ENCODE data around the gene RABGAP1L.
"Not testable (repeated sequence)": the region's sequence is repeated elsewhere in the genome, so short reads cannot be mapped to it uniquely, and the experiment has no call there.

Gene RABGAP1L

DNA sequence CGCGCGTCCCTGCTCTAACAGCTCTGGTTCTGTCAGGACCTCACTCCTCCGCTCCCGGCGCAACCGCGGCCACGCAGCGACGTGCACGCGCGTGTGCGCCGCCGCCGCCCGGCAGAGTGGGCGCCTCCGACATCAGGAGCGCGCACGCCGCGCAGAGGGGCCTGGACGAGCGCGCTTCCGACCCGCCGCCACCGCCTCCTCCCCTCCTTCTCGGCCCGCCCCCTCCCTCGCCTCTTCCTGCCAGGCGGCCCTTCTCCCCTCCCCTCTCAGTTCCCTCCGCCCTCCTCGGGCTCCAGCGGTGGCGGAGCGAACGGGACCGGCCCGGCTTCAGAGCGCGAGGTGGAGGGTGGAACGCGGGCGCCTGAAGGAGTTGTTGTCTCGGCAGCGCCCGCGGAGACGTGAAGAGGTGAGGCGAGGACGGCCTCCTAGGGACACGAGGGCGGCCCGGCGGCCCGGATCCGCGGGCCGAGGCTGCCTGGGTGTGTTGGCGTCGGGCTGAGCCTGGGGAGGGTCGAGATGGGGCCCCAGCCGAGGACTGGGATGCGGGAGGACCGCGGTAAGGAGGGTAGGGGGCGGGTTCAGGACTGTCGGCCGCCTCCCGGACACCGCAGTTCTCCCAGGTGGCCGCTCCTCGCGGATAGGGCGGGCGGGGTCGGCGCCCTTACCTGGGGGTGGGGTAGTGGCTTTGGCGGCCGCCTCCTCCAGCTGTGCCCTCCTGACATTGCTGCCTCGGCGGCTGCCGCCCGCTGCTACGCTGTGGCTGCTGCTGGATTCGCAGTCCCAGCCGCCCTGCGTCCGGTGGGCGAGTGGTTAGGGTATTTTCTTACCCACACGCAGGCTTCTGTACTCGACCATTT, at the start of gene RABGAP1L:
Gene RABGAP1L (plus strand): TSS at position 269 of the 857 bp plus-strand sequence.
- DNase-seq: peak; percentile 94

DNA sequence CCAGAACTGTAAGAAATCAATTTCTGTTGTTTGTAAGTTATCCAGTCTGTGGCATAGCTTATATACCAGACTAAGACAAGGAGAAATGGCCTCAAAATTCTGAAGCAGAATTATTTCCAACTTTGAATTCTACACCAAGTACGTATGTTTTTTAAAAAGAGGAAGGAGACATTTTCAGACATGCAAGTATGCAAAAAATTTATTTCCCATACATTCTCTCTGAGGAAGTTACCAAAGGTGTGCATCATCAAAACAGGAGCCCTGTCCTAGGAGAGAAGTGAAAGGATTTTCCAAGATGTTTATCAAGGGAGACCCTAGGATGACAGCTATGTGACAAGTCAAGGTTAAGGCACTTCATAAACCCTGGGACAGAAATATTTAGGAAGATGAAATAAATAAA, 49.3 kb upstream of the RABGAP1L start:
- no peak for DNase-seq

DNA sequence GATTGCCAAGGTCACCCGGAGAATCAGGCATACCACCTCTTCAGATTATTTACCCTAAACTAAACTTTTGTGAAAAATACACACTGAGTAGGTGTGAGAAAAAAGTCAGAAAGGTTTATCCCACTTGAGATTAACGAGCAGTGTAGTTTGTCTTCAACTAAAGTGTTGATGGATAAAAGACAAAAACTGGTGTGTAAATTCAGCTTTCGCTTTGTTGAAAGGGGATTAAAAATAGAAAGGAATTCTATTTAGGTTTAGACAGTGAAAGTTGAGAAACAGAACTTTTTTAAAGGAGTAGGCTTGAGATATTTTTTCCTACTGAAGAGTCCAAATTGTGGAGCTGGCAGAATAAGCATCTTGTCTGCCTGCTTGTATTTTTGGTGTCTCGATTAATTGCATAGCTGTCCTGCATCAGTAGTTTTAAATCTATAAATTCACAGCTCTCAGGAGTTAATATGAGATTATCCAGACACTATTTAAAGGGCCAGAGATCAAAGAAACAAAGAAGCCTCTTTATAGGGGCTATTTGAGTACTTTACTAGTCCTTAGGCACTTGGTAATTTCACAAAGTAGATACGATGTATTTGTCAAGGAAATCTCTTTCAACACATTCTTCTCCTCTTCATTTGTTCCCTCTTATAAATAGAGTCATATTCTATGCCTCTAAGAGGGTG, 46.7 kb upstream of the RABGAP1L start:
- no peak for DNase-seq

DNA sequence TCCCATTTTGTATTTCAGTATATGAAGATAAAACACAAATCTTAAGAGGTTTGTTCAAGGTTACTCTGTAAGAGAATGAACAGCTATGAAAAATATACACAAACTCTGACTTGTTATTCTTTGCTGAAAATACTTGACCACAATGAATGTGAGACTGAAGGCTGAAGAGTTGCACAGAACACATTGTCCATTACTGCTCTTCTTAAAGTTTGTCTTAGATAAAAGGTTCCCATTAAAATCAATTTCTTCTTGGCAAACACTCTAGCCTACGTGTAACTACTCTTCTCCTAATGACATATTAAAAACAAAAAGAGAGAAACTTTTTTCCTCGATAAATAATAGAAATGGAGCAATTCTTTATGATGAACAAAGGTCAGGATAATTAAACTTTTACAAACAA, 45.2 kb upstream of the RABGAP1L start:
- DNase-seq: no peak

DNA sequence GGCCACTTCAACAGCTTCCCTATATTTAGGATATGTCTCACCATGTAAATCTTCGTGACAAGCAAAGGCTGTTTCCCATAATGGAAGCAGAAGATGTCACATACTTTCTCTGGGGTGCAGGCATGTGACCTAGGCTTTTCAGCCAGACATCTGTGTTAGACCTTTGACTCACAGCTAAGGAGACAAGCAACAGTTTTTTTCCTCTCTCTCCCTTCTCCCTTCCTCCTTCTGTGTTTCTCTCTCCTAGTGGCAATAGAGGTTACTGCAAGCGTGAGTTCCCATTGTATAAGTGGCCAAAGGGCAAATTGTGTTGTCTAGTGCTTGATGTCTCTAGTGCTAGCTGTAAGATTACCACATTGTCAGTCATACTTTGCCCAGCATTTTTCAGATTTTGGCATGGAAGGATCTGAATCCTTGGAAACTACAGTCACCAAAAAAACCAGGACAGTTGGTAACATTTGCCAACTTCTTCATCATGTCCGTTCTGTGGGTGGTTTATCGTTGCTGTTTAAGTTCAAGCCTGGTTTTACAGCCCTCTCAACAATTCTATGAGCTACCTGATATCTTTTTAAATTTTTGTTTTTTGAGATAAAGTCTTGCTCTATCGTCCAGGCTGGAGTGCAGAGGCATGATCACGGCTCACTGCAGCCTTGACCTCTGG, 44.4 kb upstream of the RABGAP1L start:
- peak; percentile 79 for DNase-seq

DNA sequence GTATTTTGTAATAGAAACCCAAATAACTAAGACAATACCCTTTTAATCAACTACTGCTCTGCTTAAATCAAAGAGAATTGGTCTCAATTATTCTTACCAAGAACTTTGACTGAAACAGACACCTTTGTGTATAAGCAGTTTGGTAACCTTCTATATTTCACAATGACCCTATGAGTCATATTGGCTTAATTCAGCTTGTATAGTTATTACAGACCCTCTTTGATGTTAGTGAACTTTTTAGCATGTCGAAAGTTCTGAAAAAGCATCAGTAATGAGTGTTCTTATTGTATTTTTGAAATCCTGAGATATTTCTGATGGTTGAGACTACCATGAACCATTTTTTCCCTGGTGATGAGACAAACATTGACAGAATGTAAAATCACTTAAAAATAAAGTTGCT, 43.3 kb upstream of the RABGAP1L start:
- no peak for DNase-seq

DNA sequence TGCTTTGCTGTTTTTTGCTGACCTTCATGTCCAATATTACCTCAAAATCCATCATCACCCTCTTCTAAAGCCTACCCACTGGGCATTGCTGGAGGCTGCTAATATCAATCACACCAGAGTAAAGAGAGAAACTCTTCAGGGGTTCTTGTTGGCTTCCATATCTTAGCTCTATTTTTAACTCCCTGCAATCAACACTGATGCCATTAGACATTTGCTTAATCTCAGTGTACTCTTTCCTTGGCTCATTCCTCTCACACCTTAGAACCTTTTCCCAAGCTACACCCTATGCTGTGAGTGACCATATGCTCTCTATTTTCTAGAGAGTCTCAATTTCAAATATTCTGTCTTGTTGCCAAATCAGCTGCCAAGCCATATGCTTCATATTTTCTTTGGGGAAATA, 40.6 kb upstream of the RABGAP1L start:
- peak; percentile 99 for DNase-seq

DNA sequence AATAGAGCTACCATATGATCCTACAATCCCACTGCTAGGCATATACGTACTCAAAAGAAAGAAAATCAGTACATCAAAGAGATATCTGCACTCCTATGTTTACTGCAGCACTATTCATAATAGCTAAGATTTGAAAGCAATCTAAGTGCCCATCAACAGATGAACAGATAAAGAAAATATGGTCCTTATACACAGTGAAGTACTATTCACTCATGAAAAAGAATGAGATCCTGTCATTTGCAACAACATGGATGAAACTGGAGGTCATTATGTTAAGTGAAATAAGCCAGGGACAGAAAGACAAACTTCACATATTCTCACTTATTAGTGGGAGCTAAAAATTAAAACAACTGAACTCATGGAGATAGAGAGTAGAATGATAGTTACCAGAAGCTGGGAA, 37.0 kb upstream of the RABGAP1L start:
- DNase-seq: not testable (repeated sequence)

DNA sequence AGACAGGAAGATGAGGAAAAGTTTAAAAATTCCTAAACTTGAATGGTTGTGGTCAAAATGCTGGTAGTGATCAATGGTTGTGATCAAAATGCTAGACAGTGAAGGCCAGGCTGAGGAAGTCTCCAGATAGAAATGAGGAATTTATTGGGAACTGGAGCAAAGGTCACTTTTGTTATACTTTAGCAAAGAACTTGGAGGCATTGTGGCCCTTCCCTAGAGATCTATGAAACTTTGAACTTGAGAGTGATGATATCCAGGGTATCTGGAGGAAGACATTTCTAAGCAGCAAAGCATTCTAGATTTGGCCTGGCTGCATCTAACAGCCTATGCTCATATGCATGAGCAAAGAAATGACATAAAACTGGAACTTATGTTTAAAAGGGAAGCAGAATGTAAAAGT, 35.5 kb upstream of the RABGAP1L start:
- DNase-seq: no peak

DNA sequence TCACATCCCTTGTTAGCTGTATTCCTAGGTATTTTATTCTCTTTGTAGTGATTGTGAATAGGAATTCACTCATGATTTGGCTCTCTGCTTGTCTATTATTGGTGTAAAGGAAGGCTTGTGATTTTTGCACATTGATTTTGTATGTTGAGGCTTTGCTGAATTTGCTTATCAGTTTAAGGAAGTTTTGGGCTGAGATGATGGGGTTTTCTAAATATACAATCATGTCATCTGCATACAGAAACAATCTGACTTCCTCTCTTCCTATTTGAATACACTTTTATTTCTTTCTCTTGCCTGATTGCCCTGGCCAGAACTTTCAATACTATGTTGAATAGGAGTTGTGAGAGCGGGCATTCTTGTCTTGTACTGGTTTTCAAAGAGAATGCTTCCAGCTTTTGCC, 32.1 kb upstream of the RABGAP1L start:
- DNase-seq: not testable (repeated sequence)

DNA sequence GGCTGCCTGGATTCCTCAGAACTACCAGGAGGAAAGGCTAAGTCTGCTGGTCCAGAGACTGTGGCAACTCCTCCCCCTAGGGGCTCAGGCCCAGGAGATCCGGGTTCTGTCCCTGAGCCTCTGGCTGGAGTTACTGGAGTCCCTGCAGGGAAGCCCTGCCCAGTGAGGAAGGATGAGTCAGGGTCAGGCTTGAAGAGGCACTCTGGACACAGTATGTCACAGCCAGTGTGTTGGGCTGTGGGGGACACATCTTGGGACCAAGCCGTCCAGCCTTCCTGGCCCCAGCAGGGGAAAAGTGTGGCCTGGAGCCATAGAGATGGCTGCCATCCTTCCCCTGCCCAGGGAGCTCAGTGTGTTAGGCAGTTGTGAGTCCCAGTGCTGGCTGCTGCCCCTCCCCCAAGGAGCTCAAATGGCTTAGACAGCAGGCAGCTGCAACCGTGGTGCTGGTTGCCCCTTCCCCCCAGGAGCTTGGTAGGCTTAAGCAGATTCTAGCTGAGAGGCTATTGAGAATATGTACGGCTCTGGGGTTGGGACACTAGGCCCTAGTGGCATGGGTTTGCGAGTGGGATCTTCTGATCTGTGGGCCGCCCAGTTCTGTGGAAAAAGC, 28.2 kb upstream of the RABGAP1L start:
- no peak for DNase-seq

DNA sequence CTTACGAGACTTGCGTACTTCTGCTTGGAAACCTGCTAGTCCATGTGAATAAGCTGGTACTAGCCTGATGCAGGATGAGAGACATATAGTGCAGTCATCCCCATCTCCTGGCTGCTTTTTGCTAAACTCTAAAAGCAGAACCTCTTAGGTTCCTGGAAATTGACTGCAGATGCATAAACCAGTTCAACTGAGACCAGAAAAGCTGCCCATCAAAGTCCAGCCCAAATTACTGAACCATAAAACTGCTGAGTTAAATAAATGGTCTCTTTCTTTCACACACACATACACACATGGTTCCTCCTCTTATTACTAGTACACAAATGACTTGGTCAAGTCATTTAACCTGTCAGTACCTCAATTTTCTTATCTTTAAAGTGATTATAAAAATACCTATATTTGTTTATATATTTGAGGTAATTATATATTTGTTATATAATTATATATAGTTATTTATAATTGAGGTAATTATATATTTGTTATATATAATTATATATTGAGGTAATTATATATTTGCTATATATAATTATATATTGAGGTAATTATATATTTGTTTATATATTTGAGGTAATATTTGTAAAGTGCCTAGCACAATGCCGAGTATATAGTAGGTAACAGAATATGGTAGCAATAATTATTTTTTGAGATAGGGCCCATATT, 25.2 kb upstream of the RABGAP1L start:
- DNase-seq: no peak

DNA sequence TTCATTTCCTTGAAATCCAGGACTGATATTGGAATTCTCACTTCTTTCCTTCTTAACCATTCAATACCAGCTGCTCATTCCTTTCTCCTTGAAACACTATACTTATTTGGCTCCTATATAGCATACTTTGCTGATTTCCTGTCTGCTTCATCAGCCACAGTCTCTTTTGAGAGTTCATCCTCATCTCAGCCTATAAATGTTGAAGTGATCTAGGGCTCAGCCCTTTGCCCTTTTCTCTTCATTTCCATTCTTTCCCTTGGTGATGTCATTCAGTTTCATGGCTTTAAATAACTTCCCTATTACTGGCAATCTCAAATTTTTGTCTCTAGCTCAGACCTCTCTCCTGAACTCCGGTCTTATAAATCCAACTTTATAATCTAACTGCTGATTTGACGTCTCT, 24.1 kb upstream of the RABGAP1L start:
- no peak for DNase-seq

DNA sequence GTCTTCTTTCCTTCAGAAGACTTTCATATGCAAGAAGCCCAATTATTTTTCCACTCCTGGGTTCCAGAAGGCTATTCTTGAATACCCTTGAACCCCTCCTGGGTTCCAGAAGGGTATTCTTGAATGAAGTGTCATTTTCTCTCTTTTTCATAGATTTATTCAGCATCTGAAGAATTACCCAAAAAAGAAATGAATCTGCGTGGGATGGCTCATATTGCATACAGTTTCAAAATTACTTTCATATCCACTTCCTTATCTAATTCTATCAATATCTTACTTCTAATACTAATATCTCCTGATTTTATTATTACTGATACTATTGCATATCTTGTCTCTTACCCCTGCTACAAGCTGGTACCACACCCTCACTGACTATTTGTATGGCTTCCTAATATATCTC, 22.6 kb upstream of the RABGAP1L start:
- DNase-seq: no peak

DNA sequence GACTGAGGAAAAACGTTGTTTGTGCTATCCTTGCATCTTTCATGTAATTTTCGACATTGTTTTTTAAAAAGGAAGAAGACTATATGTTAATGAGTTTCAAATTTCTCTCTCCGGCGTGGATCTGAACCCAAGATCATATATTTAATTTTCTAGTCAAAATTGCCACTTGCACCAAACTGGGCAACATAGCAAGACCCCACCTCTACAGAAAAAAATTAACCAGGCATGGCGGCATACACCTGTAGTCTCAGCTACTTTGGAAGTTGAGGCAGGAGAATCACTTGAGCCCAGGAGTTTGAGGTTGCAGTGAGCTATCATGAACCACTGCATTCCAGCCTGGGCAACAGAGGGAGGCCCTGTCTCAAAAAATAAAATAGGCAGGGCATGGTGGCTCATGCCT, 16.5 kb upstream of the RABGAP1L start:
- no peak for DNase-seq

DNA sequence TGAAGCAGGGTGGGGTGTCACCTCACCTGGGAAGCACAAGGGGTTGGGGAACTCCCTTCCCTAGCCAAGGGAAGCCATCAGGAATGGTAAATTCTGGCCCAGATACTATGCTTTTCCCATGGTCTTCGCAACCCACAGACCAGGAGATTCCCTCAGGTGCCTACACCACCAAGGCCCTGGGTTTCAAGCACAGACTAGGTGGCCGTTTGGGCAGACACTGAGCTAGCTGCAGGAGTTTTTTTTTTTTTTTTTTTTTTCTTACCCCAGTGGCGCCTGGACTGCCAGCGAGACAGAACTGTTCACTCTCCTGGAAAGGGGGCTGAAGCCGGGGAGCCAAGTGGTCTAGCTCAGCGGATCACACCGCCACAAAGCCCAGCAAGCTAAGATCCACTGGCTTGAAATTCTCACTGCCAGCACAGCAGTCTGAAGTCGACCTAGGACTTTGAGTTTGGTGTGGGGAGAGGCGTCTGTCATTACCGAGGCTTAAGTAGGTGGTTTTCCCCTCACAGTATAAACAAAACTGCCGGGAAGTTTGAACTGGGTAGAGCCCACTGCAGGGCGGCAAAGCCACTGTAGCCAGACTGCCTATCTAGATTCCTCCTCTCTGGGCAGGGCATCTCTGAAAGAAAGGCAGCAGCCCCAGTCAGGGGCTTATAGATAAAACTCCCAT, 15.5 kb upstream of the RABGAP1L start:
- not testable (repeated sequence) for DNase-seq

DNA sequence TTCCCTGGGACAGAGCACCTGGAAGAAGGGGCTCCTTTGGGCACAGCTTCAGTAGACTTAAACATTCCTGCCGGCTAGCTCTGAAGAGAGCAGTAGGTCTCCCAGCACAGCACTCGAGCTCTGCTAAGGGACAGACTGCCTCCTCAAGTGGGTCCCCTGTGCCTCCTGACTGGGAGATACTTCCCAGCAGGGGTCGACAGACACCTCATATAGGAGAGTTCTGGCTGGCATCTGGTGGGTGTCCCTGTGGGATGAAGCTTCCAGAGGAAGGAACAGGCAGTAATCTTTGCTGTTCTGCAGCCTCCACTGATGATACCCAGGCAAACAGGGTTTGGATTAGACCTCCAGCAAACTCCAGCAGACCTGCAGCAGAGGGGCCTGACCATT, 14.9 kb upstream of the RABGAP1L start:
- DNase-seq: not testable (repeated sequence)

DNA sequence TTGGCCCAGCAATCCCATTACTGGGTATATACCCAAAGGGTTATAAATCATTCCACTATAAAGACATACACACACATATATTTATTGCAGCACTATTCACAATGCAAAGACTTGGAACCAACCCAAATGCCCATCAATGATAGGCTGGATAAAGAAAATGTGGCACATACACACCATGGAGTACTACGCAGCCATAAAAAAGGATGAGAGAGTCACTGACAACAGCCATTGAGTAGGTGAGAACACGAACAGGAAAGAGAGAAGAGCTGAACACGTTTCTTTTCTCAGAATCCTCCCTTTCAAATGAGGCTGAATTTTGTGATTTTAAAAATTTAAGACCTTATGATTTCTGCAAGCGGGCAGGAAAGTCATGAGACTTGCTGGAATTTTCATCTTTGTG, 10.1 kb upstream of the RABGAP1L start:
- no peak for DNase-seq

DNA sequence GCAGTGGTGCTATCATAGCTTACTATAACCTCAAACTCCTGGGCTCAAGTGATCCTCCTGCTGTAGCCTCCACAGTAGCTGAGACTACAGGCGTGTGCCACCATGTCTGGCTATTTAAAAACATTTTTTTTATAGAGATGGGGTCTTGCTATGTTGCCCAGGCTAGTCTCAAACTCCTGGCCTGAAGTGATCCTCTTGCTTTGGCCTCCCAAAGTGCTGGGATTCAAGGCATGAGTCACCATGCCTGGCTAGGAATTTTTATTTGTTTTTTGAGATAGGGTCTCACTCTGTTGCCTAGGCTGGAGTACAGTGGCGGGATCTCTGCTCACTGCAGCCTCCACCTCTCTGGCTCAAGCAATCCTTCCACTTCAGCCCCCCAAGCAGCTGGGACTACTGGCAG, 8.8 kb upstream of the RABGAP1L start:
- no peak for DNase-seq

DNA sequence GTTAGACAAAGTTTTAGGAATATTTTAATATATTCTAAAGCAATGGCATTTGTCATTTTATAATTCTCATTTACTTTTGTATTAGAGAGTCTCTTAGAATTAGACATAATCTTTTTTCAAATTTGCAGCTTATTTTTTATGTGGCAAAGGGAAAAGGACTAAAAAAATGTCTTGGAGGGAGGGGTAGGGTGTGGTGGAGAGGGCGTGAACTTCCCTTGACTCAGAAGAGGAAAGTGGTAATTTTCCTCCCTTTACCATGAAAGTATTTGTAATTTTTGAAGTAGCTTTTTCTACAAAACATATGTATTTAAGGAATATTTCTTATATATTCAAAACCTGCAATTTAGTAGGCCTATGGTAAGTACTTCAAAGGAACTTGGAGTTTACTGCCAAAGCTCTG, 6.9 kb upstream of the RABGAP1L start:
- no peak for DNase-seq

DNA sequence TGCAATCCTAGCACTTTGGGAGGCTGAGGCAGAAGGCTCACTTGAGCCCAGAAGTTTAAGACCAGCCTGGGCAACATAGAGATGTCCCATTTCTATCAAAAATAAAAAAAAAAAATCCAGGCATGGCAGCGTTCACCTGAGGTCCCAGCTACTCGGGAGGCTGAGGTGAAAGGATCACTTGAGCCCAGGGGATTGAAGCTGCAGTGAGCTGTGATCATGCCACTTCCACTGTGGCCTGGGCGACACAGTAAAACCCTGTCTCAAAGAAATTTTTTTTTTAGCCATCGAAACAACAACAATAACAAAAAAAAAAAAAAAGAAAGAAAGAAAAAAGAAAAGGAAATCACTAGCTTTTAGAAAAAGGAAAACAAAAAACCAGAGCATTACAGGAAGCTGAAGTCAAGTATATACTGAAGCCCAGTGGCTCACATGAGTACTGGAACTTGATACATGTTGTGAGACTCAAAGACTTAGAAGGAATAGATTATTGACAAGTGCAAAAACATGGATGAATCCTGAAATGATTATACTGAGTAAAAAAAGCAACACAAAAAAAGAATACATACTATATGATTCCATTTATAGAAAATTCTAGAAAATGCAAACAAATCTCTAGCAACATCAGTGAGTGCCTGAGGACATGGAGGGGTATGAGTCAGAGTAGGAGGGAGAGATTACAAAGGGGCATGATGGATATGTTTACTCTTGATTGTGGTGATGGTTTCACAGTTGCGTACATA, 6.1 kb upstream of the RABGAP1L start:
- DNase-seq: no peak

DNA sequence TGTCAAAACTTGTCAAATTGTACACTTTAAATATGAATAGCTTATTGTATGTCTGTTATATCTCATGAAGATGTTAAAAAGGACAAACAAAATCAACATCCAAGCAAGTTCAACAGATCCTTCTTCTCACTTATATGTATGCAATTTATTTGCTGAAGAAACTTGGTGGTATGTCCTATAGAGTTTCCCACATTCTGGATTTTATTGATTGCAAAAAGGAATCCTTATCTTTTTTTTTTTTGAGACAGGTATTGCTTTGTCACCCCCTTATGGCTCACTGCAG, 5.6 kb upstream of the RABGAP1L start:
- no peak for DNase-seq
